HEK293 (cell line): ENCODE measurements around the gene NXN.

Experiments
- AEBP2 ChIP-seq: fragments of 450-650 bp; formaldehyde crosslinking; IDR thresholded peaks from 2 replicates; pipeline ENCODE4 v1.5.1; 2016; ENCODE audit warnings: missing biosample characterization, missing genetic modification characterization, borderline replicate concordance
- KLF17 ChIP-seq: fragments of 450-650 bp; formaldehyde crosslinking; IDR thresholded peaks from 2 replicates; pipeline ENCODE4 v1.5.1; 2016; ENCODE audit warnings: missing biosample characterization, missing genetic modification characterization
- MEIS1 ChIP-seq: sonication (generic); formaldehyde crosslinking; IDR thresholded peaks from 2 replicates; pipeline ENCODE4 v1.8.1; 2022; ENCODE audit warnings: missing genetic modification reagents, mild to moderate bottlenecking, borderline replicate concordance
- MZF1 ChIP-seq: fragments of 450-650 bp; formaldehyde crosslinking; IDR thresholded peaks from 2 replicates; pipeline ENCODE4 v1.5.1; 2017; ENCODE audit warnings: missing biosample characterization, missing genetic modification characterization, borderline replicate concordance
- PATZ1 ChIP-seq: fragments of 450-650 bp; formaldehyde crosslinking; IDR thresholded peaks from 2 replicates; pipeline ENCODE4 v1.5.1; 2016; ENCODE audit warnings: missing biosample characterization, missing genetic modification characterization
- REPIN1 ChIP-seq: fragments of 450-650 bp; formaldehyde crosslinking; IDR thresholded peaks from 2 replicates; pipeline ENCODE4 v1.5.1; 2017; ENCODE audit warnings: missing biosample characterization, missing genetic modification characterization, low read depth
- SALL2 ChIP-seq: fragments of 450-650 bp; formaldehyde crosslinking; IDR thresholded peaks from 2 replicates; pipeline ENCODE4 v1.5.0; 2017; ENCODE audit warnings: missing biosample characterization, mild to moderate bottlenecking, missing genetic modification characterization, borderline replicate concordance
- TSHZ1 ChIP-seq: fragments of 450-650 bp; formaldehyde crosslinking; IDR thresholded peaks from 2 replicates; pipeline ENCODE4 v1.5.1; 2016; ENCODE audit warnings: missing biosample characterization, missing genetic modification characterization, borderline replicate concordance
- YY2 ChIP-seq: fragments of 450-650 bp; formaldehyde crosslinking; IDR thresholded peaks from 2 replicates; pipeline ENCODE4 v1.5.1; 2016; ENCODE audit warnings: missing biosample characterization, missing genetic modification characterization
- ZBTB21 ChIP-seq: fragments of 450-650 bp; formaldehyde crosslinking; IDR thresholded peaks from 2 replicates; pipeline ENCODE4 v1.5.1; 2017; ENCODE audit warnings: missing biosample characterization, missing genetic modification characterization
- ZBTB26 ChIP-seq: fragments of 450-650 bp; formaldehyde crosslinking; optimal IDR thresholded peaks from 2 replicates; pipeline ENCODE3; 2016; ENCODE audit warnings: missing biosample characterization, mild to moderate bottlenecking, missing genetic modification characterization
- ZBTB6 ChIP-seq: fragments of 450-650 bp; formaldehyde crosslinking; IDR thresholded peaks from 2 replicates; pipeline ENCODE4 v1.5.1; 2017; ENCODE audit warnings: missing biosample characterization, missing genetic modification characterization
- ZBTB7A ChIP-seq: fragments of 450-650 bp; formaldehyde crosslinking; IDR thresholded peaks from 2 replicates; pipeline ENCODE4 v1.5.1; 2016; ENCODE audit warnings: low read depth, missing biosample characterization, missing genetic modification characterization
- ZFP3 ChIP-seq: fragments of 450-650 bp; formaldehyde crosslinking; IDR thresholded peaks from 2 replicates; pipeline ENCODE4 v1.5.1; 2016; ENCODE audit warnings: low read depth, missing biosample characterization, missing genetic modification characterization
- ZNF121 ChIP-seq: fragments of 450-650 bp; formaldehyde crosslinking; IDR thresholded peaks from 2 replicates; pipeline ENCODE4 v1.5.1; 2016; ENCODE audit warnings: missing biosample characterization, missing genetic modification characterization
- ZNF146 ChIP-seq: fragments of 450-650 bp; formaldehyde crosslinking; IDR thresholded peaks from 2 replicates; pipeline ENCODE4 v1.5.1; 2016; ENCODE audit warnings: missing biosample characterization, missing genetic modification characterization
- ZNF202 ChIP-seq: fragments of 450-650 bp; formaldehyde crosslinking; IDR thresholded peaks from 2 replicates; pipeline ENCODE4 v1.5.1; 2016; ENCODE audit warnings: missing biosample characterization, missing genetic modification characterization, borderline replicate concordance
- ZNF211 ChIP-seq: fragments of 450-650 bp; formaldehyde crosslinking; IDR thresholded peaks from 2 replicates; pipeline ENCODE4 v1.5.1; 2016; ENCODE audit warnings: low read depth, missing biosample characterization, missing genetic modification characterization
- ZNF350 ChIP-seq: fragments of 450-650 bp; formaldehyde crosslinking; IDR thresholded peaks from 2 replicates; pipeline ENCODE4 v1.5.0; 2017; ENCODE audit warnings: missing biosample characterization, mild to moderate bottlenecking, missing genetic modification characterization
- ZNF560 ChIP-seq: fragments of 450-650 bp; formaldehyde crosslinking; IDR thresholded peaks from 2 replicates; pipeline ENCODE4 v1.5.1; 2017; ENCODE audit warnings: missing biosample characterization, missing genetic modification characterization, borderline replicate concordance
- ZNF561 ChIP-seq: fragments of 450-650 bp; IDR thresholded peaks from 2 replicates; pipeline ENCODE4 v1.5.1; 2018; ENCODE audit warnings: missing biosample characterization, missing genetic modification characterization, borderline replicate concordance
- ZNF670 ChIP-seq: fragments of 450-650 bp; formaldehyde crosslinking; IDR thresholded peaks from 2 replicates; pipeline ENCODE4 v1.5.1; 2016; ENCODE audit warnings: missing biosample characterization, missing genetic modification characterization, low read depth
- ZNF704 ChIP-seq: fragments of 450-650 bp; formaldehyde crosslinking; IDR thresholded peaks from 2 replicates; pipeline ENCODE4 v1.5.1; 2016; ENCODE audit warnings: missing biosample characterization, missing genetic modification characterization

NXN gene

GRCh38 chr17:996554-997344, 17.2 kb upstream of the NXN start, which contains the start of gene TIMM22 (continued):
- 0 out of 2 replicates have a peak, but pooled peaks have one; percentile 33 for TF ChIP-seq MEIS1
- TF ChIP-seq ZBTB6 (tag by site-specific recombination): peak; percentile 26; the same call in 1 of the 2 replicates
- TF ChIP-seq ZNF202 (tag by site-specific recombination): no peak
- TF ChIP-seq ZNF560 (tag by site-specific recombination): no peak
- TF ChIP-seq ZNF121 (tag by site-specific recombination): peak; percentile 41; the same call in 1 of the 2 replicates
- peak; percentile 55; the same call in 1 of the 2 replicates for TF ChIP-seq ZBTB21 (tag by site-specific recombination)
- peak; percentile 100 for TF ChIP-seq YY2 (tag by site-specific recombination)
- TF ChIP-seq ZNF350 (tag by site-specific recombination): no peak
- peak; percentile 97 for TF ChIP-seq ZBTB26 (tag by site-specific recombination)
- peak; percentile 93 for TF ChIP-seq ZNF561 (tag by site-specific recombination)
- TF ChIP-seq TSHZ1: no peak
- TF ChIP-seq ZFP3 (tag by site-specific recombination): no peak; the same call in 1 of the 2 replicates
- peak; percentile 97 for TF ChIP-seq KLF17
- no peak for TF ChIP-seq ZNF211 (tag by site-specific recombination)
- peak; percentile 92; the same call in 1 of the 2 replicates for TF ChIP-seq SALL2 (tag by site-specific recombination)
- 0 out of 2 replicates have a peak, but pooled peaks have one; percentile 61 for TF ChIP-seq REPIN1 (tag by site-specific recombination)
- 0 out of 2 replicates have a peak, but pooled peaks have one; percentile 17 for TF ChIP-seq AEBP2 (tag by site-specific recombination)
- TF ChIP-seq ZNF704 (tag by site-specific recombination): no peak
- TF ChIP-seq PATZ1 (tag by site-specific recombination): peak; percentile 55
- peak; percentile 55 for TF ChIP-seq ZNF146 (tag by site-specific recombination)
- TF ChIP-seq ZBTB7A (tag by site-specific recombination): peak; percentile 95
- TF ChIP-seq MZF1 (tag by site-specific recombination): no peak
- TF ChIP-seq ZNF670 (tag by site-specific recombination): no peak
